Measurements from ENCODE around the gene DLGAP4.

DLGAP4 gene

DNA sequence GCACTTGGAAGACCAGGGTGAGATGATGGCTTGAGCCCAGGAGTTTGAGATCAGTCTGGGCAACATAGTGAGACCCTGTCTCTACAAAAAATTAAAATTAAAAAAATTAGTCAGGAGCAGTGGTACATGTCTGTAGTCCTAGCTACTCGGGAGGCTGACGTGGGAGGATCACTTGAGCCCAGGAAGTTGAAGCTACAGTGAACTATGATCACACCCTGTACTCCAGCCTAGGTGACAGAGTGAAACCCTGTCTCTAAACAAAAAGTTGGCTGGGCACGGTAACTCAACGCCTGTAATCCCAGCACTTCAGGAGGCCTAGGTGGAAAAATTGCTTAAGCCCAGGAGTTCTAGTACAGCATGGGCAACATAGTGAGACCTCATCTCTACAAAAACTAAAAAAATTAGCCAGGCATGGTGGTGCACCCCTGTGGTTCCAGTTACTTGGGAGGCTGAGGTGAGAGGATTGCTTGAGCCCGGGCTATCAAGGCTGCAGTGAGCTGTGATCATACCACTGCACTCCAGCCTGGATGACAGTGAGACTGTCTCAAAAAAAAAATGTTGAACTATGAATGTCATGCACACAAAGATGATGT is 174.4 kb downstream of the DLGAP4 start:
- WGBS, result 96% methylated on average over 5 of the region's 5 CpGs
- H3K4me1 ChIP-seq (ENCODE audit: control insufficient read depth, insufficient read depth, low read depth, low read length), result peaks cover 26% of the 10 kb centered on the region
- peaks cover 14 to 29% of the 10 kb centered on the region in 2 experiments for H3K36me3 ChIP-seq (ENCODE audit: control insufficient read depth in 1 of 2, insufficient read depth in 2 of 2, low read depth in 1 of 2, low read length in 2 of 2)
- H3K4me2 ChIP-seq (ENCODE audit: low read length, poor library complexity, severe bottlenecking), result no peak overlapping the region
- no peak overlapping the region for H3K18ac ChIP-seq (ENCODE audit: low read depth in 1 of 2, low read length in 2 of 2)
- no peak overlapping the region for H2AFZ ChIP-seq (ENCODE audit: low read depth, low read length)
- no peak overlapping the region for H2BK120ac ChIP-seq (ENCODE audit: low read depth, low read length)
- no peak overlapping the region for H3K9ac ChIP-seq (ENCODE audit: low read length)
- H3K4ac ChIP-seq (ENCODE audit: low read depth in 1 of 2, low read length in 2 of 2), result no peak overlapping the region
- H3K27me3 ChIP-seq (ENCODE audit: control insufficient read depth in 1 of 2, insufficient read depth in 1 of 2, low read length in 2 of 2), result no peaks in the 10 kb centered on the region
- no peak overlapping the region for H2BK15ac ChIP-seq (ENCODE audit: low read depth, poor library complexity, severe bottlenecking)
- no peak overlapping the region for H2AK5ac ChIP-seq (ENCODE audit: low read length, severe bottlenecking)
- no peak overlapping the region for H3K27ac ChIP-seq (ENCODE audit: low read length, poor library complexity, severe bottlenecking)
- H2BK12ac ChIP-seq (ENCODE audit: low read length in 2 of 2), result no peak overlapping the region
- H2BK5ac ChIP-seq (ENCODE audit: low read depth, low read length, poor library complexity, severe bottlenecking), result no peak overlapping the region
- no peak for DNase-seq
- H3K4me3 ChIP-seq (ENCODE audit: insufficient read depth in 1 of 2, low read depth in 1 of 2, low read length in 2 of 2), result no peak overlapping the region
- H3K79me1 ChIP-seq (replicated peaks; ENCODE audit: low read length, poor library complexity, severe bottlenecking), result no peaks in the 10 kb centered on the region
- H4K91ac ChIP-seq (ENCODE audit: low read length), result no peak overlapping the region
- H3K14ac ChIP-seq (ENCODE audit: low read length in 2 of 2), result no peak overlapping the region
- H3K9me3 ChIP-seq (ENCODE audit: control insufficient read depth, low read length), result no peaks in the 10 kb centered on the region
- no peak overlapping the region for H4K8ac ChIP-seq (ENCODE audit: low read length)
- H3K23ac ChIP-seq (ENCODE audit: low read length in 2 of 2), result no peak overlapping the region

DNA sequence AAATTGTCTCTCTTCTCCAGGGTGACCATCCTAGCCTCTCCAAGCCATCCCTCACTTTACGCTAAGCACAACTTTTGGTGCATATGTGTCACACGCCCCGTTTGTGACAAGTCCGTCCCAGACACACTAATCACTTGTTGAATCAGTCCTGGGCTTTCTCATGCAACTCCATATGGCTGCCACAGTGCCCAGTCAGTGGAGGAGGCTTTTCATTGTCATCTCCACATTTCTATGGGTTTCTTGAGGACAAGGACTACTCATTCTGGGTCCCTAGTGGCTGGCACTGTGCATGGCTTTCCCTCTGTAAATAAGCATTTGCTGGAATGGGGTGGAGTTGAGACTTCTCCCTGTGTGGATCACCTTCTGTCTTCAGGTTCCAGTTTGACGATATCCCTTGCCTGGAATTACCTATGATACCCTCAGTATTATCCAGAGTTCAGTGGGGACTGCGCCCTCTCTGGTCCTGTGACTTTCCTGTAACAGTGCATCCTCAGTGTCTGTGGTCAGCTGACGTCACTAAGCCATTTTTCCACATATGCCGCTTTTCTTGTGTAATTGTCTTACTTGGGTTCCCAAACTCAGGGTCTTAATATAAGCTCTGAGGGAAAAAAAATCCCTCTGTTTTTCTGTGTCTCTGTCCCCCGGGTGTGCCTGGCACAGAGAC is 175.4 kb downstream of the DLGAP4 start:
- peak overlapping the region; percentile 9 for H3K9ac ChIP-seq (ENCODE audit: low read length)
- no peak overlapping the region for H3K18ac ChIP-seq (ENCODE audit: low read depth in 1 of 2, low read length in 2 of 2)
- H3K36me3 ChIP-seq (ENCODE audit: control insufficient read depth in 1 of 2, insufficient read depth in 2 of 2, low read depth in 1 of 2, low read length in 2 of 2), result peaks cover 14 to 29% of the 10 kb centered on the region in 2 experiments
- no peaks in the 10 kb centered on the region for H3K9me3 ChIP-seq (ENCODE audit: control insufficient read depth, low read length)
- WGBS, result 94% methylated on average over 9 of the region's 9 CpGs
- no peak overlapping the region for H4K91ac ChIP-seq (ENCODE audit: low read length)
- DNase-seq, result no peak
- no peak overlapping the region for H2BK15ac ChIP-seq (ENCODE audit: low read depth, poor library complexity, severe bottlenecking)
- no peak overlapping the region for H3K4me2 ChIP-seq (ENCODE audit: low read length, poor library complexity, severe bottlenecking)
- H2AK5ac ChIP-seq (ENCODE audit: low read length, severe bottlenecking), result no peak overlapping the region
- H3K4me3 ChIP-seq (ENCODE audit: insufficient read depth in 1 of 2, low read depth in 1 of 2, low read length in 2 of 2), result no peak overlapping the region
- no peak overlapping the region for H2AFZ ChIP-seq (ENCODE audit: low read depth, low read length)
- no peak overlapping the region for H2BK12ac ChIP-seq (ENCODE audit: low read length in 2 of 2)
- no peak overlapping the region for H3K4ac ChIP-seq (ENCODE audit: low read depth in 1 of 2, low read length in 2 of 2)
- no peaks in the 10 kb centered on the region for H3K27me3 ChIP-seq (ENCODE audit: control insufficient read depth in 1 of 2, insufficient read depth in 1 of 2, low read length in 2 of 2)
- no peak overlapping the region for H2BK5ac ChIP-seq (ENCODE audit: low read depth, low read length, poor library complexity, severe bottlenecking)
- no peaks in the 10 kb centered on the region for H3K79me1 ChIP-seq (replicated peaks; ENCODE audit: low read length, poor library complexity, severe bottlenecking)
- H3K23ac ChIP-seq (ENCODE audit: low read length in 2 of 2), result no peak overlapping the region
- no peak overlapping the region for H2BK120ac ChIP-seq (ENCODE audit: low read depth, low read length)
- peak overlapping the region in 1 of 2 experiments; percentile 18 for H3K14ac ChIP-seq (ENCODE audit: low read length in 2 of 2)
- H3K4me1 ChIP-seq (ENCODE audit: control insufficient read depth, insufficient read depth, low read depth, low read length), result peaks cover 23% of the 10 kb centered on the region
- H3K27ac ChIP-seq (ENCODE audit: low read length, poor library complexity, severe bottlenecking), result no peak overlapping the region
- H4K8ac ChIP-seq (ENCODE audit: low read length), result no peak overlapping the region

DNA sequence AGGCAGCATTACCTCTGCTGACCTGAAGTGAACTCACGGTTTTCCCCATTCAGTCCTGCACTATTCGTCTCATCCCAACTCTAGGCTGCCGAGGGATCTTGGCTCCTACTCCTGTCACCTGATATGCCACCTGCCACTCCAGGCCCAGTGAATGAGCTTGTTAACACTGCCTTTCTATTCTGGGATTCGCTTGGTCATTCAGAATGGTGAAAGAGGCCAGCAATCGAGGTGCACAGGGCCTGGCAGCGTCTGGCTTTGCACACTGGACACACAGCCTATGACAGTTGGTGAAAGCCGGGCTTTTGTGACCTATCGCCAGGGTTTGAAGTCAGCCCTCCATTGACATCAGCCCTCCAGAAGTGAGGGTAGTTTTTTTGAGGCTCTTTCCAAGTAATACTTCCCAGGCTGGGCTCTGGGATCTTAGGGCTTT is 175.9 kb downstream of the DLGAP4 start:
- H3K36me3 ChIP-seq (ENCODE audit: control insufficient read depth in 1 of 2, insufficient read depth in 2 of 2, low read depth in 1 of 2, low read length in 2 of 2), result peaks cover 14 to 29% of the 10 kb centered on the region in 2 experiments
- 94% methylated on average over 8 of the region's 8 CpGs for WGBS
- H3K27ac ChIP-seq (ENCODE audit: low read length, poor library complexity, severe bottlenecking), result no peak overlapping the region

DNA sequence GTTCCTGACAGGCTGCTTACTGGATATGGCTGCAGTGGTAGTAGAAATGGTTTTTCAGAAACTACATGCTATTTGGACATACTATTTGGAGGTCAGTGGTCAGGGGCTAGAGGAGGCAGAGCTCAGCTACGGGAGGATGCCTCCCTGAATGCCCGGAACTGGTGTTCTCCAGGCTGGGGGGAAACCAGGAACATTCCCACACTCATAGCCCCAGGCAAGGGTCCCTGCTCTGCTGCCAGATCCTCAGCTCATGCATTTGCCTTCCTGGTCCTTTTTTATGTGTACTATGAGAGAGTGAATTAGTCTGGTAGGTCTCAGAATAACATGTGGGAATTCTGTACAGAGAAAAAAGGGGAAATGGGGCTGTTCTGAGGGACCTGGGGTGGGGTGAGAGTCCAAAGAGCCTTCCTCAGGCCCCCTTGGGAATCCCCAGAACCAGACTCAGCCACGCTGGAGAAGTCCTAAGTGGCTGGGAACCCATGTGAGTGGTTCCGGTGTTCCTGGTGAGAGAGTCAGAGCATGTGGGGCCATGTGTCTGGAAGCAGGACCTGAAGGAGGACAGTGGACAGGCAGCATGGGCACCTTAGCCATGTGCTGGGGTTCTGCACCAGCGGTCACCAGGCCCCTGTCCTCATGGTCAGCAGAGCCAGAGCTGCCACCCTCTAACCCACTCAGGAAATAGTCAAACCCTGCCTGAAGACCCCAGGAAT is 177.2 kb downstream of the DLGAP4 start:
- Histone ChIP-seq H2BK12ac (ENCODE audit: low read length in 2 of 2) (peak overlapping the region in 1 of 2 experiments; percentile 12), H3K4me1 (ENCODE audit: control insufficient read depth, insufficient read depth, low read depth, low read length) (peaks cover 28% of the 10 kb centered on the region), H3K27ac (ENCODE audit: low read length, poor library complexity, severe bottlenecking) (peak overlapping the region; percentile 18), H3K27me3 (ENCODE audit: control insufficient read depth in 1 of 2, insufficient read depth in 1 of 2, low read length in 2 of 2) (no peaks in the 10 kb centered on the region), H3K4me2 (ENCODE audit: low read length, poor library complexity, severe bottlenecking) (no peak overlapping the region), H4K8ac (ENCODE audit: low read length) (no peak overlapping the region), H3K23ac (ENCODE audit: low read length in 2 of 2) (peak overlapping the region in 1 of 2 experiments; percentile 5), H3K36me3 (ENCODE audit: control insufficient read depth in 1 of 2, insufficient read depth in 2 of 2, low read depth in 1 of 2, low read length in 2 of 2) (peaks cover 4 to 20% of the 10 kb centered on the region in 2 experiments), H4K91ac (ENCODE audit: low read length) (no peak overlapping the region), H3K4me3 (ENCODE audit: insufficient read depth in 1 of 2, low read depth in 1 of 2, low read length in 2 of 2) (no peak overlapping the region), H3K18ac (ENCODE audit: low read depth in 1 of 2, low read length in 2 of 2) (peak overlapping the region in 1 of 2 experiments; percentile 14), H2AK5ac (ENCODE audit: low read length, severe bottlenecking) (no peak overlapping the region), H2BK15ac (ENCODE audit: low read depth, poor library complexity, severe bottlenecking) (no peak overlapping the region), H3K9ac (ENCODE audit: low read length) (peak overlapping the region; percentile 21), H2BK120ac (ENCODE audit: low read depth, low read length) (no peak overlapping the region), H3K14ac (ENCODE audit: low read length in 2 of 2) (no peak overlapping the region), H2BK5ac (ENCODE audit: low read depth, low read length, poor library complexity, severe bottlenecking) (no peak overlapping the region), H3K9me3 (ENCODE audit: control insufficient read depth, low read length) (no peaks in the 10 kb centered on the region), H3K79me1 (replicated peaks; ENCODE audit: low read length, poor library complexity, severe bottlenecking) (no peaks in the 10 kb centered on the region), H3K4ac (ENCODE audit: low read depth in 1 of 2, low read length in 2 of 2) (peak overlapping the region in 1 of 2 experiments; percentile 70), H2AFZ (ENCODE audit: low read depth, low read length) (no peak overlapping the region)
- 90% methylated on average over 5 of the region's 5 CpGs for WGBS
- DNase-seq, result no peak

More for the DNA sequence above, 175.9 kb downstream of the DLGAP4 start:
- Histone ChIP-seq H2BK15ac (ENCODE audit: low read depth, poor library complexity, severe bottlenecking) (no peak overlapping the region), H3K14ac (ENCODE audit: low read length in 2 of 2) (no peak overlapping the region), H2BK5ac (ENCODE audit: low read depth, low read length, poor library complexity, severe bottlenecking) (no peak overlapping the region), H3K79me1 (replicated peaks; ENCODE audit: low read length, poor library complexity, severe bottlenecking) (no peaks in the 10 kb centered on the region), H2AK5ac (ENCODE audit: low read length, severe bottlenecking) (no peak overlapping the region), H2AFZ (ENCODE audit: low read depth, low read length) (no peak overlapping the region), H3K23ac (ENCODE audit: low read length in 2 of 2) (peak overlapping the region in 1 of 2 experiments; percentile 34), H2BK12ac (ENCODE audit: low read length in 2 of 2) (no peak overlapping the region), H4K8ac (ENCODE audit: low read length) (no peak overlapping the region), H2BK120ac (ENCODE audit: low read depth, low read length) (no peak overlapping the region), H3K27me3 (ENCODE audit: control insufficient read depth in 1 of 2, insufficient read depth in 1 of 2, low read length in 2 of 2) (no peaks in the 10 kb centered on the region), H3K18ac (ENCODE audit: low read depth in 1 of 2, low read length in 2 of 2) (no peak overlapping the region), H3K9me3 (ENCODE audit: control insufficient read depth, low read length) (no peaks in the 10 kb centered on the region), H4K91ac (ENCODE audit: low read length) (no peak overlapping the region), H3K4me2 (ENCODE audit: low read length, poor library complexity, severe bottlenecking) (no peak overlapping the region), H3K4me3 (ENCODE audit: insufficient read depth in 1 of 2, low read depth in 1 of 2, low read length in 2 of 2) (no peak overlapping the region), H3K9ac (ENCODE audit: low read length) (peak overlapping the region; percentile 9), H3K4me1 (ENCODE audit: control insufficient read depth, insufficient read depth, low read depth, low read length) (peaks cover 25% of the 10 kb centered on the region), H3K4ac (ENCODE audit: low read depth in 1 of 2, low read length in 2 of 2) (no peak overlapping the region)
- DNase-seq, result no peak
